Measurements from ENCODE around the gene RPS4Y1. TPM values are rescaled to one million over a fixed set of nuclear protein-coding genes. Genes with fewer than 3 reads are reported as not detected.
"Not testable (repeated sequence)": the region's sequence is repeated elsewhere in the genome, so short reads cannot be mapped to it uniquely, and the experiment has no call there.

RPS4Y1 gene
- total RNA-seq, result 0.34 and 362 TPM in 2 replicates

GRCh38 chrY:2841471-2841893 lies at the start of gene RPS4Y1:
Gene RPS4Y1 (plus strand): TSS chrY:2841602. CDS start chrY:2841625, 23 bp downstream.
- DNase-seq, result peak; percentile 75

- no peak for DNase-seq
These were observed 44.4 kb upstream of the RPS4Y1 start for GRCh38 chrY:2796977-2797523.

- no peak for DNase-seq
These were observed 43.4 kb upstream of the RPS4Y1 start for GRCh38 chrY:2797991-2798390.

GRCh38 chrY:2800246-2800645 lies 41.2 kb upstream of the RPS4Y1 start:
- peak; percentile 51 for DNase-seq

GRCh38 chrY:2817146-2817896 lies 24.1 kb upstream of the RPS4Y1 start:
- DNase-seq, result not testable (repeated sequence)

GRCh38 chrY:2824471-2824870 lies 16.9 kb upstream of the RPS4Y1 start:
- DNase-seq, result peak; percentile 26

GRCh38 chrY:2828497-2828896 lies 12.9 kb upstream of the RPS4Y1 start:
- DNase-seq, result no peak

- no peak for DNase-seq
These were observed 6.2 kb upstream of the RPS4Y1 start for GRCh38 chrY:2835230-2835629.

- no peak for DNase-seq
These were observed 4.3 kb upstream of the RPS4Y1 start for GRCh38 chrY:2837078-2837477.

- DNase-seq, result no peak
These were observed 3.5 kb upstream of the RPS4Y1 start for GRCh38 chrY:2837932-2838331.

GRCh38 chrY:2846791-2847190 lies 5.4 kb downstream of the RPS4Y1 start:
- DNase-seq, result no peak

- DNase-seq, result no peak
These were observed 7.0 kb downstream of the RPS4Y1 start for GRCh38 chrY:2848384-2848783.

- no peak for DNase-seq
These were observed 8.0 kb downstream of the RPS4Y1 start for GRCh38 chrY:2849368-2849767.

- no peak for DNase-seq
These were observed 12.9 kb downstream of the RPS4Y1 start for GRCh38 chrY:2854145-2854774.

GRCh38 chrY:2857068-2857467 lies 15.7 kb downstream of the RPS4Y1 start:
- no peak for DNase-seq

- peak; percentile 43 for DNase-seq
These were observed 16.3 kb downstream of the RPS4Y1 start for GRCh38 chrY:2857686-2858085.

- DNase-seq, result no peak
These were observed 18.4 kb downstream of the RPS4Y1 start for GRCh38 chrY:2859782-2860181.

- peak; percentile 28 for DNase-seq
These were observed 19.1 kb downstream of the RPS4Y1 start for GRCh38 chrY:2860511-2860910.

- DNase-seq, result no peak
These were observed 25.2 kb downstream of the RPS4Y1 start for GRCh38 chrY:2866581-2866980.

- DNase-seq, result no peak
These were observed 26.1 kb downstream of the RPS4Y1 start for GRCh38 chrY:2867469-2867868.

- no peak for DNase-seq
These were observed 26.7 kb downstream of the RPS4Y1 start for GRCh38 chrY:2868035-2868607.

- DNase-seq, result not testable (repeated sequence)
These were observed 30.8 kb downstream of the RPS4Y1 start for GRCh38 chrY:2872234-2872633.

- DNase-seq, result no peak
These were observed 32.8 kb downstream of the RPS4Y1 start for GRCh38 chrY:2874211-2874610.

GRCh38 chrY:2883561-2883960 lies 42.2 kb downstream of the RPS4Y1 start:
- DNase-seq, result no peak

All from dermis blood vessel endothelial cell (primary cell).